H9 (cell line): Measurements from ENCODE around the gene MAML3. TPM values are rescaled to one million over a fixed set of nuclear protein-coding genes. Genes with fewer than 3 reads are reported as not detected.

Experiments used
- DNase-seq: peaks from one replicate; pipeline ENCODE4 v3.0.0-alpha.2; 2017
- H2AFZ ChIP-seq: one replicate; pipeline ENCODE4 v1.6.1; 2013; ENCODE audit warnings: mild to moderate bottlenecking, low read length, control low read depth, moderate library complexity
- H2AK5ac ChIP-seq: 2 replicates; pipeline ENCODE4 v1.6.1; 2013; ENCODE audit warnings: low read length, control low read depth, mixed read lengths; ENCODE audit not compliant: insufficient read length
- H2BK120ac ChIP-seq: one replicate; pipeline ENCODE4 v1.6.1; 2013; ENCODE audit warnings: low read depth, mild to moderate bottlenecking, low read length, control low read depth, inconsistent platforms; ENCODE audit not compliant: poor library complexity, severe bottlenecking
- H2BK12ac ChIP-seq: 2 replicates; pipeline ENCODE4 v1.6.1; 2013; ENCODE audit warnings: low read length, control low read depth, mixed read lengths, low read depth; ENCODE audit not compliant: insufficient read length
- H2BK15ac ChIP-seq: 2 replicates; pipeline ENCODE4 v1.6.1; 2013; ENCODE audit warnings: low read depth, low read length, control low read depth
- H2BK20ac ChIP-seq: one replicate; pipeline ENCODE4 v1.6.1; 2013; ENCODE audit warnings: low read depth, mild to moderate bottlenecking, low read length, control low read depth, inconsistent platforms; ENCODE audit not compliant: poor library complexity, severe bottlenecking
- H2BK5ac ChIP-seq: 2 replicates; pipeline ENCODE4 v1.6.1; 2013; ENCODE audit warnings: low read length, control low read depth, mixed read lengths; ENCODE audit not compliant: insufficient read length
- H3K14ac ChIP-seq: 2 replicates; pipeline ENCODE4 v1.6.1; 2013; ENCODE audit warnings: low read length, control low read depth; ENCODE audit not compliant: insufficient read depth
- H3K18ac ChIP-seq: 2 replicates; pipeline ENCODE4 v1.6.1; 2013; ENCODE audit warnings: low read depth, mild to moderate bottlenecking, mixed read lengths, low read length, control low read depth; ENCODE audit not compliant: insufficient read length
- H3K23ac ChIP-seq: 2 replicates; pipeline ENCODE4 v1.6.1; 2013; ENCODE audit warnings: low read length, control low read depth, mixed read lengths, low read depth; ENCODE audit not compliant: insufficient read length
- H3K23me2 ChIP-seq: 2 replicates; pipeline ENCODE4 v1.6.1; 2013; ENCODE audit warnings: low read depth, mild to moderate bottlenecking, mixed read lengths, low read length, control low read depth; ENCODE audit not compliant: insufficient read length, poor library complexity, severe bottlenecking
- H3K27ac ChIP-seq: 2 replicates; pipeline ENCODE4 v1.5.1; 2013; ENCODE audit warnings: low read length, control low read depth, mixed read lengths, low read depth; ENCODE audit not compliant: insufficient read length
- H3K27me3 ChIP-seq: 2 replicates; pipeline ENCODE4 v1.6.1; 2013; ENCODE audit warnings: low read length, control low read depth, inconsistent platforms; ENCODE audit not compliant: insufficient read depth
- H3K4ac ChIP-seq: 2 replicates; pipeline ENCODE4 v1.6.1; 2013; ENCODE audit warnings: low read depth, mild to moderate bottlenecking, control low read depth, inconsistent platforms, low read length, moderate library complexity
- H3K4me1 ChIP-seq: 2 replicates; pipeline ENCODE4 v1.6.1; 2013; ENCODE audit warnings: low read length, control low read depth, inconsistent platforms; ENCODE audit not compliant: insufficient read depth
- H3K4me2 ChIP-seq: 2 replicates; pipeline ENCODE4 v1.6.1; 2013; ENCODE audit warnings: low read length, control low read depth, mixed read lengths; ENCODE audit not compliant: insufficient read length, insufficient read depth
- H3K56ac ChIP-seq: 2 replicates; pipeline ENCODE4 v1.6.1; 2013; ENCODE audit warnings: low read depth, mild to moderate bottlenecking, mixed read lengths, low read length, control low read depth; ENCODE audit not compliant: insufficient read length
- H3K79me1 ChIP-seq: 2 replicates; pipeline ENCODE4 v1.6.1; 2013; ENCODE audit warnings: low read depth, mild to moderate bottlenecking, moderate library complexity, low read length, control low read depth, inconsistent platforms; ENCODE audit not compliant: insufficient read depth, poor library complexity, severe bottlenecking
- H3K79me2 ChIP-seq: 2 replicates; pipeline ENCODE4 v1.6.1; 2013; ENCODE audit warnings: low read length, control low read depth, inconsistent platforms; ENCODE audit not compliant: insufficient read depth
- H3K9ac ChIP-seq: 2 replicates; pipeline ENCODE4 v1.6.1; 2013; ENCODE audit warnings: low read length, control low read depth, mixed read lengths; ENCODE audit not compliant: insufficient read length; ENCODE audit errors: extremely low read depth
- H3K9me3 ChIP-seq: one replicate; pipeline ENCODE4 v1.6.1; 2013; ENCODE audit warnings: low read depth, low read length, inconsistent platforms; ENCODE audit not compliant: control insufficient read depth
- H3T11ph ChIP-seq: one replicate; pipeline ENCODE4 v1.6.1; 2013; ENCODE audit warnings: mild to moderate bottlenecking, low read length, control low read depth, inconsistent platforms
- H4K20me1 ChIP-seq: one replicate; pipeline ENCODE4 v1.6.1; 2013; ENCODE audit not compliant: control insufficient read depth, insufficient read length, insufficient read depth
- H4K5ac ChIP-seq: 2 replicates; pipeline ENCODE4 v1.6.1; 2013; ENCODE audit warnings: low read depth, mild to moderate bottlenecking, mixed read lengths, low read length, control low read depth; ENCODE audit not compliant: insufficient read length
- H4K8ac ChIP-seq: replicated peaks from 2 replicates; pipeline ENCODE4 v1.6.1; 2013; ENCODE audit warnings: low read length, control low read depth, mixed read lengths, low read depth; ENCODE audit not compliant: insufficient read length
- H4K91ac ChIP-seq: 2 replicates; pipeline ENCODE4 v1.6.1; 2013; ENCODE audit warnings: low read depth, mild to moderate bottlenecking, moderate library complexity, mixed read lengths, low read length, control low read depth; ENCODE audit not compliant: insufficient read length
- H3K27ac Mint-ChIP-seq, 3 experiments: 2 replicates in 2 of 3; 3 replicates in 1 of 3; pipeline ENCODE4 v1.8.0; 2020 to 2021; ENCODE audit warnings: mixed read lengths in 3 of 3, mild to moderate bottlenecking in 1 of 3, moderate library complexity in 1 of 3
- H3K27me3 Mint-ChIP-seq: 2 replicates; pipeline ENCODE4 v1.8.0; 2021; ENCODE audit warnings: low read depth, mild to moderate bottlenecking, moderate library complexity, mixed read lengths
- H3K36me3 Mint-ChIP-seq, 3 experiments: 2 replicates in 2 of 3; 3 replicates in 1 of 3; pipeline ENCODE4 v1.8.0; 2020 to 2021; ENCODE audit warnings: low read depth in 3 of 3, mixed read lengths in 3 of 3; ENCODE audit not compliant: insufficient read depth in 1 of 3
- H3K4me1 Mint-ChIP-seq, 2 experiments: 2 replicates each; pipeline ENCODE4 v1.8.0; 2020; ENCODE audit warnings: mixed read lengths in 2 of 2
- H3K4me3 Mint-ChIP-seq, 2 experiments: 2 replicates in 1 of 2; 3 replicates in 1 of 2; pipeline ENCODE4 v1.8.0; 2020 to 2021; ENCODE audit warnings: mild to moderate bottlenecking in 2 of 2, mixed read lengths in 2 of 2, moderate library complexity in 1 of 2
- H3K9me3 Mint-ChIP-seq, 2 experiments: 2 replicates in 1 of 2; 3 replicates in 1 of 2; pipeline ENCODE4 v1.8.0; 2020; ENCODE audit warnings: mild to moderate bottlenecking in 2 of 2, mixed read lengths in 2 of 2, moderate library complexity in 1 of 2
- WGBS: extraction: QIAGEN DNeasy Blood & Tissue Kit; methylation state at CpG from one replicate; pipeline ENCODE4 v1.1.7; 2013; ENCODE audit warnings: missing lambda C conversion rate, low lambda C conversion rate, mixed read lengths; ENCODE audit not compliant: insufficient read length; ENCODE audit errors: extremely low coverage; 5-methylcytosine and 5-hydroxymethylcytosine counted together
- total RNA-seq: library from RNA; stranded (reverse); gene quantifications from 2 replicates; pipeline ENCODE4 v1.2.1, GENCODE V29; 2021
- TF ChIP-seq, protein P1 (sequence below): fragments of 200-600 bp; sonication (generic); conservative IDR thresholded peaks from 3 replicates; pipeline ENCODE4 v1.8.0; 2021; ENCODE audit warnings: antibody characterized with exemption, mild to moderate bottlenecking

MAML3 gene
- total RNA-seq, 1 experiment from 2014 or later = 3.9 TPM

DNA sequence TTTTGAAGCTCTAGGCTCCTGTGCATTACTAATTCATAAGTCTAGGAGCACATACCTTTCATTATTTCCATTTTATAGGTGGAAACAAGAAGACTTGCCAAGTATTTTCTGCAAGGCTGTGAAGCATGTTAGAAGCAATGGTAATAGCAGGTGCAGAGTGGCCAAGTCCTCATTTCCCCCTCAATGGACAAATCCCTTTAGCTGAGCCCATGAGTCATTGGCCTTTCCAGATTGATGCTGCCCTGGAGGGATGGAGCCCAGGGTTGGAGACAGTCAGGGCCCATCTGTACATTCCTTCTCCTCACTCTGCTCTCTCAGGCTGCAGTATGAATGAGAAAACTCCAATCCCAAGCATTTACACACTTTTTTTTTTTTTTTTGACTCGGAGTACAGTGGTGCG is 481.8 kb downstream of the MAML3 start:
- peaks cover 30 to 41% of the 10 kb centered on the region in 2 experiments for H3K4me1 Mint-ChIP-seq
- no peak overlapping the region for H2BK12ac ChIP-seq
- H2BK5ac ChIP-seq = no peak overlapping the region
- H3T11ph ChIP-seq = no peak overlapping the region
- TF ChIP-seq, protein P1, sequence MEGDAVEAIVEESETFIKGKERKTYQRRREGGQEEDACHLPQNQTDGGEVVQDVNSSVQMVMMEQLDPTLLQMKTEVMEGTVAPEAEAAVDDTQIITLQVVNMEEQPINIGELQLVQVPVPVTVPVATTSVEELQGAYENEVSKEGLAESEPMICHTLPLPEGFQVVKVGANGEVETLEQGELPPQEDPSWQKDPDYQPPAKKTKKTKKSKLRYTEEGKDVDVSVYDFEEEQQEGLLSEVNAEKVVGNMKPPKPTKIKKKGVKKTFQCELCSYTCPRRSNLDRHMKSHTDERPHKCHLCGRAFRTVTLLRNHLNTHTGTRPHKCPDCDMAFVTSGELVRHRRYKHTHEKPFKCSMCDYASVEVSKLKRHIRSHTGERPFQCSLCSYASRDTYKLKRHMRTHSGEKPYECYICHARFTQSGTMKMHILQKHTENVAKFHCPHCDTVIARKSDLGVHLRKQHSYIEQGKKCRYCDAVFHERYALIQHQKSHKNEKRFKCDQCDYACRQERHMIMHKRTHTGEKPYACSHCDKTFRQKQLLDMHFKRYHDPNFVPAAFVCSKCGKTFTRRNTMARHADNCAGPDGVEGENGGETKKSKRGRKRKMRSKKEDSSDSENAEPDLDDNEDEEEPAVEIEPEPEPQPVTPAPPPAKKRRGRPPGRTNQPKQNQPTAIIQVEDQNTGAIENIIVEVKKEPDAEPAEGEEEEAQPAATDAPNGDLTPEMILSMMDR = no peak
- no peak overlapping the region for H3K56ac ChIP-seq
- no CpG with 5 or more reads among the region's 2 CpGs for WGBS
- no peaks in the 10 kb centered on the region for H3K27me3 ChIP-seq
- H4K8ac ChIP-seq = no peak overlapping the region
- H2AFZ ChIP-seq = no peak overlapping the region
- no peak overlapping the region for H3K4me2 ChIP-seq
- no peak overlapping the region for H2BK20ac ChIP-seq
- peaks cover 3% of the 10 kb centered on the region for H3K27me3 Mint-ChIP-seq
- H3K9ac ChIP-seq = no peak overlapping the region
- H2BK15ac ChIP-seq = no peak overlapping the region
- no peaks in the 10 kb centered on the region for H4K20me1 ChIP-seq
- no peaks in the 10 kb centered on the region for H3K79me1 ChIP-seq
- H3K4me1 ChIP-seq = no peaks in the 10 kb centered on the region; the same call in 1 of the 2 replicates
- H3K23me2 ChIP-seq = no peaks in the 10 kb centered on the region
- H3K23ac ChIP-seq = no peak overlapping the region
- H3K18ac ChIP-seq = no peak overlapping the region
- H2BK120ac ChIP-seq = no peak overlapping the region
- no peak overlapping the region for H3K4ac ChIP-seq
- no peak overlapping the region for H2AK5ac ChIP-seq
- H3K27ac ChIP-seq = no peak overlapping the region
- no peak overlapping the region for H3K14ac ChIP-seq
- no peak overlapping the region for H3K27ac Mint-ChIP-seq
- H3K9me3 Mint-ChIP-seq = peaks cover 5% of the 10 kb centered on the region in 2 experiments; a peak in 3 of 5 replicates
- H3K36me3 Mint-ChIP-seq = peaks cover 0 to 6% (median 4%) of the 10 kb centered on the region in 3 experiments; a peak in 4 of 7 replicates
- no peaks in the 10 kb centered on the region for H3K9me3 ChIP-seq
- H3K79me2 ChIP-seq = no peaks in the 10 kb centered on the region
- DNase-seq = no peak
- H3K4me3 Mint-ChIP-seq = no peak overlapping the region
- no peak overlapping the region for H4K91ac ChIP-seq
- no peak overlapping the region for H4K5ac ChIP-seq
